ENCODE measurements around the gene SMCHD1.
"Not testable (repeated sequence)": the region's sequence is repeated elsewhere in the genome, so short reads cannot be mapped to it uniquely, and the experiment has no call there.

SMCHD1 gene

DNA sequence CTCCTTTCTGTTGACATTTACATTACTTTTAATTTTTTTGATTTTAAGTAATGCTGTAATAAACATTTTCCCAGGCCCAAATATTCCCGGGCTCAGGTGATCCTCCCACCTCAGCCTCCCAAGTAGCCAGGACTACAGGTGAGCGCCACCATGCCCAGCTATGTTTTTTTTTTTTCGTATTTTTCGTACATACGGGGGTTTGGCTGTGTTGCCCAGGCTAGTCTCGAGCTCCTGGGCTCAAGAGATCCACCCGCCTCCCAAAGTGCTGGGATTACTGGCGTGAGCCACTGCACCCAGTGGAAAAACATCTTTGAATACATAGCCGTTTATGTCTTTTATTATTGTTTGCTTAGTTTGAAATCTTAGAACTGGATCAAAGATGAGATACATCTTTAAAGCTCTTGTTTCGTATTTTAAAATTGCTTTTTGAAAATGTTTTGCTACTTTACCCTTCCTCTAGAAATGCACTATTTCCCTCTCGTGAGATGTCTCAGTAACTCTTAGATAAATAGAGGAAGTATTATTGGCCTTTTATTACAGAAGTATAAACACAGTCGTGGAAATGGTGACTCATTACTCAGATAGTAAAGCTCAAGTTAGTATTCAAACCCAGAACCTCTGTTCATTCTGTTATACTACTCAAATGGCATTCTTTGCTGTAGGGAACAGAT, 2.4 kb downstream of the SMCHD1 start:
- no peak for DNase-seq

DNA sequence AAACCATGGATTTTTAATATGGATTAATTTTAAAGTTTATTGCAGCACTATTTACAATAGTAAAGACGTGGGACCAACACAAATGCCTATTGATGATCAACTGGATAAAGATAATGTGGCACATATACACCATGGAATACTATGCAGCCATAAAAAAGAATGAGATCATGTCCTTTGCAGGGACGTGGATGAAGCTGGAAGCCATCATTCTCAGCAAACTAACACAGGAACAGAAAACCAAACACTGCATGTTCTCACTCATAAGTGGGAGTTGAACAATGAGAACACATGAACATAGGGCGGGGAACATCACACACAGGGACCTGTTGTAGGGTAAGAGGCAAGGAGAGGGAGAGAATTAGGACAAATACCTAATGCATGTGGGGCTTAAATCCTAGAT, 5.3 kb downstream of the SMCHD1 start:
- DNase-seq, result not testable (repeated sequence)

DNA sequence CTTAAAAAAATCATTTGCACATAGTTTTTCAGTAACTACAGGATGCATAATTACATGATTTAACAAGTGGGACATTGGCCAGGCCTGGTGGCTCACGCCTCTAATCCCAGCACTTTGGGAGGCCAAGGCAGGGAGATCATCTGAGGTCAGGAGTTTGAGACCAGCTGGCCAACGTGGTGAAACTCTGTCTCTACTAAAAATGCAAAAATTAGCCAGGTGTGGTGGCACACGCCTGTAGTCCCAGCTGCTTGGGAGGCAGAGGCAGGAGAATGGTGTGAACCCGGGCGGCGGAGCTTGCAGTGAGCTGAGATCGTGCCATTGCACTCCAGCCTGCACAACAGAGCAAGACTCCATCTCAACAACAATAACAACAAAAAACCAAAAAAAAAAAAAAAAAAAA, 6.8 kb downstream of the SMCHD1 start:
- DNase-seq, result not testable (repeated sequence)

DNA sequence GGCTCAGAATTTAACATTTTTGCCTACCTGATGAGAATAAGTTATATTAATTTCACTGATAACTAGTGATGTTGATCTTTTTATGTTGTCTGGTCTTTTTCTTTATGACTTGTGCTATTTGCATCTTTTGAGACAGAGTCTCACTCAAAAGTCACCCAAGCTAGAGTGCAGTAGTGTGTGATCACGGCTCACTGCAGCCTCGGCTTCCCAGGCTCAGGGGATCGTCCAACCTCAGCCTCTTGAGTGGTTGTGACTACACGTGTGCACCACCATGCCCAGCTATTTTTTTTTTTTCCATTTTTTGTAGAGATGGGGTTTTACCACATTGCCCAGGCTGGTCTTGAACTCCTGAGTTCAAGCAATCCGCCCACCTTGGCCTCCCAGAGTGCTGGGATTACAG, 7.5 kb downstream of the SMCHD1 start:
- DNase-seq, result no peak

DNA sequence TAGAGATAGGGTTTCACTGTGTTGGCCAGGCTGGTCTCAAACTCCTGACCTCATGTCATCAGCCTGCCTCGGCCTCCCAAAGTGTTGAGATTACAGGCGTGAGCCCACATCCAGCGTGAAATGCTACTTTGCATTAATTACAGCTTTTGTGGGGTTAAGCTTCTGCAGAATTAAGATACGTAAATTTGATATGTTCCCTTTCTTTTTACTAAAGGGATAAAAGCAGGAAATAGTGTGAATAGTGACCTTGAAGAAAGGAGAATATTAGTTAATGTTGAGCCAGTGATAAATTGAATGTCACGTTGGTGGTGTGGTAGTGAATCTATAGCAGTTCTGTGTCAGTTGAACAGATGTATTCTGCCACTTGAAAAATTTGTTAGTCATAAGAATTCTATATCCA, 16.9 kb downstream of the SMCHD1 start:
- DNase-seq, result no peak

DNA sequence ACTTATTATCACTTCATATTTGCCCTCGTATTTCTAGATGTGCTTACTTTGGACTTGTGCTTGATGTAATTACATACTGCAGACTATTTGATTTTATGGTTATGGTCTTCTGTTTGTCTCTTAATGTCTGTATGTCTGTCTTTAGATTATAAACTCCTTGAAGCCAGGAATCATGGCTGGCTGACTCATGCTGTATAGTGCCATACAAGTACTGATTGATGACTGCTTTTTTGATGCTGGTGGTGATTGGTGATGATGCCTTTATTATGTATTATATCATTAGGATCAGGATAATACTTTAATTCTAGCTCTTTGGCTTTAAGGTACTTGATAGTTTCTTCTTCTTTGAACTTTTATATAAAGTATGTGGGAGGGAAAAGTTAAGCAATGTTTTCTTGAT, 17.3 kb downstream of the SMCHD1 start:
- DNase-seq, result no peak

DNA sequence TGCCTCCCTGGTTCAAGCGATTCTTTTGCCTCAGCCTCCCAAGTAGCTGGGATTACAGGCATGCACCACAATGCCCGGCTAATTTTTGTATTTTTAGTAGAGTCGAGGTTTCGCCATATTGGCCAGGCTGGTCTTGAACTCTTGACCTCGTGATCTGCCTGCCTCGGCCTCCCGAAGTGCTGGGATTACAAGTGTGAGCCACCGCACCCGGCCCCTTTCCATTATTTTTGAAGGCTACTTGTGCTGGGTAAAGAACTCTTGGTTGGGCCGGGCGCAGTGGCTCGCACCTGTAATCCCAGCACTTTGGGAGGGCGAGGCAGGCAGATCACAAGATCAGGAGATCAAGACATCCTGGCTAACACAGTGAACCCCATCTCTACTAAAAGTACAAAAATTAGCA, 23.4 kb downstream of the SMCHD1 start:
- not testable (repeated sequence) for DNase-seq

DNA sequence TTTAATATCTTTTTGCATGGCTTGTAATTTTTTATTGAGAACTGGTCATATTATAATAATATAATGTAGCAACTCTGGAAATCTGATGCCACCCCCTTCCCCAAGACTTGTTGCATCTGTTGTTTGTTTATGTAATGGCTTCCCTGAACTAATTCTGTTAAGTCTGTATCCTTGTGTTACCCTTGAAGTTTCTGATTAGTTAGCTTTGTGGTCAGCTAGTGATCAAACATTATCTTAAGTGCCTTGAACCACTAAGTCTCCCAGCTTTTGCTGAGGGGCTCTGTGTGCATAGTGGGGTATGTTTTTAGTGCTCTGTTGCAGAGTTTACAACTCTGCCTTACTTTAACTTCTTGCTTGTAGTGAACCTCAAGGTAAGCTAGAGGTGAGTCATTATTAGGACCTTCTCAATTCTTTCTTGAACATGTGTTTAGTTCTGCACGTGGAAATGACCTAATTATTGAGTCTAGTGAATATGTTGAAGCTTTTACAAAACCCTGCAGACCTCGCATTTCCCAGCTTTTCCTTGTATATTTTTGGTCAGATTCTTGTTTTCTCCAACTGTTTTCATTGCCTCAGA, 24.8 kb downstream of the SMCHD1 start:
- DNase-seq, result no peak

DNA sequence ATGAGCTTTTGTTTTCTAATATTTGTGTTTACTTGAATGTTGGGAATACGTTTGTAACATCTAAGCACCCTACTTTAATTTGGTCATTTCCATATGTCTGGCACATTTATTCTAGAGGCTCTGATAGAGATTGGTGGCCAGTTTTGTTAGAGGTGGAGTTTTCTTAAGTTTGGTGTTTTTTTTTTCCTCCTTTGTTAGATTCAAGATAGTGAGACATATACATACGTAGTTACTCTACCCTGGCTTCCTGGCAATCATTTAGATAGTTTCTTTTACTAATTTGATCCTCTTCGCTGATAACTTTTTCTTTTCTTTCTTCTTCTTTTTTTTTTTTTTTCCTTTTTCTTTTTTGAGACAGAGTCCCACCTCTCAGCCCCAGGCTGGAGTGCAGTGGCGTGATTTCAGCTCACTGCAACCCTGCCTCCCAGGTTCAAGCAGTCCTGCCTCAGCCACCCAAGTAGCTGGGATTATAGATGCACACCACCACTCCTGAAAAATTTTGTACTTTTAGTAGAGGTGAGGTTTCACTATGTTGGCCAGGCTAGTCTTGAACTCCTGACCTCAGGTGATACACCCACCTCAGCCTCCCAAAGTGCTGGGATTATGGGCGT, 26.6 kb downstream of the SMCHD1 start:
- no peak for DNase-seq

DNA sequence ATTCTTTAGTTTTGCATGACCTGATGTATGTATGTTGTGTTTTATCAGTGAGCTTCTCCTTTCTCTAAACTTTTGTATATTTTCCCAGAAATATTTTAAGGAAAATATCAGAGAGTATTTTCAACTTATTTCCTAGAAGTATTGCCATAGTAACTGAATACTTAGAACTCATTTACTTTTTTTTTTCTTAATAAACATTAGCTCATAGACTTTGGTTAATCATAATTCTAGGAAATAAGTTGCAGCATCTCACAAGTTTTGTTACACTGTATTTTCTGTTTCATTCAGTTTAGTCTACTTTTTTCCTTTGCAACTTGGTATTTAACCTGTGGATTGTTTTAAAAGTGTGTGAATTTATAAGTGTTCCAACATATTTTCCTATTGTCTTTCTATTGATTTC, 27.5 kb downstream of the SMCHD1 start:
- DNase-seq, result no peak

DNA sequence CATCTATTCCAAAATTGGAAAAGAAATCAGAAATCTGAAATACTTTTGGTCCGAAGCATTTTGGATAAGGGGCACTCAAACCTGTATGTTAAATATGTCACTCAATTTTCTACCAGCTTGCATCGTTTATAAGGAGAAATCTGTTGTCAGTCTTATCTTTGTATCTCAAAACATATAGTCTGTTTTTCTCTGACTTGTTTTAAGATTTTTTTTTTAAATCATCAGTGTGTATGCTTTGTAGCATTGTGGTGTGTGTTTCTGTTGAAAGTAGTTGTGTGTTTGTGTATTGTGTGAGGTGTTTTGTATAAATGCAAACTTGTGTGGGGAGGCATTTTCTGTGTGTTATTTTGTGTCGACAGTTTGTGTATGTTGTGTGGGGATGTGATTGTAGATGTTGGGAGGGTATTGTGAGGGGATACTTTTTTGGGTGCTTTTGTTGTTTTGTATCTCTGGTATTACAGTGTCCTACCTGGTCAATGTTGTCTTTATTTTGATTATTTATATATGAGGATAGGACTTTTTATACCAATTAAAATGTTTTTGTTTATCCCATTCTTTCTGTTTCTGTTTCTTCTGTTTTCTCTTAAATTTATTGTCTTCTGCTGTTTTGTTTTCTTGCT, 30.9 kb downstream of the SMCHD1 start:
- no peak for DNase-seq

DNA sequence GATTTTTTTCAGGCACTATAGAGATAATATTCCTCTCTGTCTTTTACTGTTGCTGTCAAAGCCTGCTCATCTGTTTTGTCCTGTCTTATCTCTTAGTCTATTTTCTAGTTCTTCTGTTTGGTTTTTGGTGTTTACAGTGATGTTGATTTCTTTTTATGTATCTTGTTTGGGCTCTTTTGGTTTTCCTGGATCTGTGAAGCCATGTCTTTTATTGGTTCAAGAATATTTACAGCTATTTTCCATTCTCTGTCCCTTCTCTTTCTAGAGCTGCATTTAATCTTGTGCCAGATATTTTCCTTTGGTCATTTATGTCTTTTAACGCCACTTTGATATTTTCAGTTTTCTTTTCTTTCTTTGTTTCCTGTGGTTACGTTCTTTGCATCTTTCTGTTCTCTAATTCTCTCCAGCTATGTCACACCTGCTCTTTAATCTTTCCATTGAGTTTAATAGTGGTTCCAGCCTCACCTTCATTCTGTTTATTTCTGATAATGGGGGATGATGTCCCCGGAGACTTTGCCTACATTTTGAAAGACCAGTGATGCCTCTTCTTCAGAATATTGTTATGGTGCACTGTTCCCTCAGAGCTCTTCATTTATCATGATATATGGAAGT, 32.0 kb downstream of the SMCHD1 start:
- no peak for DNase-seq

DNA sequence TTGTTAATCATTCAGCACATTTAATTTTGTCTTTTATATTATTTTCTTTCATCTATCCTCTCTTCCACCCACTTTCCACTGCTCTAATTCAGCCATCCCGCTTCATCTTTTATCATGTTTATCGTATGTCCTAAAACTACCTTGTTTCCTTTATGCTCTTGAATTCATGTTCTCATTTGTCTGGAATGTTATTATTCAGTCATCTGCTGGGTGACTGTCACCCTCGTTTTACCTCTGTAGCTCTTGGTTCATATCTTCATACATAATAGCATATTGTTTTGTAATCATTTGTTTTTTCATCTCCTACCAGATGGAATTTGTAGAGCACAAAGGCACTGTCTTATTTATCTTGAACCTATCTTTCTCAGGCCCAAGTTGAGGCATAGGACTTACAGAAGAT, 37.0 kb downstream of the SMCHD1 start:
- DNase-seq, result no peak

DNA sequence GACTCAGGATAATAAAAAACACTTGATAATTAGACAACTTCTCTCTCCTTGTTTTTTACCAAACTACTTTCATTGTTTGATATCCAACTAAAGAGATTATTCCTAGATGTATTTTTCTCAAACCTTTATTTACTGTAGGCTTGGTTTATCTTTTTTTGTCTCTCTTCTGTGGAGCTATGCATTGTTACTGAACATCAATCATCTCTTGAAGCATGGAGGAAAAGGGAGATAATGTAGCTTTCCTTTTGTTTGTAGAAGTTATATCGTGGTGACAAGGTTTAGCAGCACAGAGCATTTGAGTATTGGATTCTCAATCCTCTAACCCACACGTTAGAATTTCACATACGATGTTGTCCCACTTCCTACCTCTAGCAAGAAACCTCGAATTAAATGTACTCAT, 41.7 kb downstream of the SMCHD1 start:
- no peak for DNase-seq

DNA sequence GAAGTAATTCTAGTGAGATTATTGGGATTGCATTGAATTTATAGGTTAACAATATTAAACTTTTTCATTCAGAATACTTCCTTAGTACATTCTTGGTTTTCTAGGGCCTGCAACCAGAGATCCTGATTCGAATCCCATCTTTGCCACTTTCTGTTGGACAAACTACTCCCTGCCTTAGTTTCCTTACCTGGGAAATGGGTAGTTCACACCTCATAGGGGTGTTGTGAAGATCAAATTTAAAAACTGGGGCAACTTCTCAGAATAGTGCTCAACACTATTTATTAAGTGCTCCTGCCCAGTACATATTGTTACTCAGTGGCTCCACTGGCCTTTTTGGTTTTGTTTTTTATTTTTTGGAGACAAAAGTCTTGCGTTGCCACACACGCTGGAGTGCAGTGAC, 43.5 kb downstream of the SMCHD1 start:
- DNase-seq, result no peak

DNA sequence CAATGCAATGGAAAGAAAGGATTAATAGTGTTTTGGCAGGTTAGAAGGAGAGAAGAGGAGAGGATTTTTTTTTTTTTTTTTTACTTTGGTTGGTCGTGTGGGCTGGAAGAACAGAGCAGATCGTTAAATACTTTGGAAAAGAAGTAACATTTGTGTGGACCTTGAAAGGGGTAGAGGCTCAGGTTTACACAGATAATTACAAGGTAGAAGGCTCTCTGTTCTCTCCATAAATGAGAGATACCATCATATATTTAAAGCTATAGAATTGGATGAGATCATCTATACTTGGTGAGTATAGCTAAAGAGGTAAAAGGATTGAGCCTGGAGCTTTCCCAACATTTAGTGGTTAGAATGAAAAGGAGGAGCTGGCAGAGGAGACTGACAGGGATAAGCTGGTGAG, 49.0 kb downstream of the SMCHD1 start:
- DNase-seq, result no peak

DNA sequence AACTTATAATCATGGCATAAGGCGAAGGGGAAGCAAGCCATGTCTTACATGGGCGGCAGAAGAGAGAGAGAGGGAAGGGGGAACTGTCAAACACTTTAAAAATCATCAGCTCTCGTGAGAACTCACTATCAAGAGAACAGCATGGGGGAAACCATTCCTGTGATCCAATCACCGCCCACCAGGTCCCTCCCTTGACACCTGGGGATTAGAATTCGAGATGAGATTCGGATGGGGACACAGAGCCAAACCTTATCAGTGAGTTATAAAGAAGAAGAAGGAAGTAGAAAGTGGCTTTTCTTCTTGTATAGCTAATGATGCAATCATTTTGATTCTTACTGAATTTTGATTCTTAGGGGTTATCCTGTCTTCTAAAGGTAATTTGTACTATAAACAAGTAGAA, 51.4 kb downstream of the SMCHD1 start:
- DNase-seq, result no peak

DNA sequence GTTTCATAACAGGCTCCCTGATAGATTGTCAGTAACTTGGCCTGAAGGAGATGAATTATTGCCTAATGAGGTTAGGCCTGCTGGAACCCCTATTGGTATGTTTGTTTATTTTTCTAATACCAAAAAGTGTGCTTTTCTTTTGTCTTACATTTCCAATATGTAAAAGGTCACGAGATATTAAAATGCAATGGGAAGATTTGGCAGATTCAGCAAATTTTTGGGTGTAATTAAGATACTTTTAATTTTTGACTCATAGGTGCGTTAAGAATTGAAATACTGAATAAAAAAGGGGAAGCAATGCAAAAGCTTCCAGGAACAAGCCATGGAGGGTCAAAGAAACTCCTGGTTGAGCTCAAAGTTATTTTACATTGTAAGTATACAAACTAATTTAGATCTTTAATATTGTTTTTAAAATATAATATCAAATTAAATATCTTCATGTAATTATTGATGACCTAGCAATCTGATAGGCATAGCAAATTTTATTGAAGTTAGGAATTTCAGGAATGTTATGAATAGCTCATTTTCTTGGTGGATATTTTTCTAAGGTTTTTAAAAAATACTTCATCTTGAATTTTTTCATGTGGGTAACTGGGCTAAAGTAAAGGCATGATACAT, 52.1 kb downstream of the SMCHD1 start:
- DNase-seq, result no peak

DNA sequence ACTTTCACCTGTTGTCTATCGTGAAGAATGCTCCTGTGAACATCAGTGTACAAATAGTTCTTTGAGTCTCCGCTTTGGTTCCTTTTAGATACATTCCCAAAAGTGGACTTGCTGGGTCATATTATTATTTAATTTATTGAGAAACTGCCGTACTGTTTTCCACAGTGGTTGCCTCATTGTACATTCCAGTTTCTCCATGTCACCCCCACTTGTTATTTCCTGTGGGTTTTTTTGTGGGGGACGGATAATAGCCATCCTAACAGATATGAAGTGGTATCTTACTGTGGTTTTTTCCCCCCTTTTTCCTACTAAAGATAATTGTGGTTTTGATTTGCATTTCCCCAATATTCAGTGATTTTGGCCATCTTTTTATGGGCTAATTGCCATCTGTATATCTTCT, 53.8 kb downstream of the SMCHD1 start:
- DNase-seq, result no peak

DNA sequence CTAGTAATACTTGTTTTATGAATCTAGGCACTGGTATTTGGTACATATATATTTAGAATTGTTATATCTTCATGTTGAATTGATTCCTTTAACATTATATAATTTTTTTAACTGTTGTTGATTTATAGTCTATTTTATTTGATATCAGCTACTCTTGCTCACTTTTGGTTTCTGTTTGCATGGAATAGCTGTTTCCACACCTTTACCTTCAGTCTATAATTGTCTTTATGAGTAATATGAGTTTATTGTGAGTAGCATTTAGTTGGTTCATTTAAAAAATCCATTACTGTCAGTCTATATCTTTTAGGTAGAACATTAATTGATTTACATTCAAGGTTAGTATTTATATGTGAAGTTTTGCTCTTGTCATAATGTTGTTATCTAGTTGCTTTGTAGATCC, 58.6 kb downstream of the SMCHD1 start:
- DNase-seq, result no peak

DNA sequence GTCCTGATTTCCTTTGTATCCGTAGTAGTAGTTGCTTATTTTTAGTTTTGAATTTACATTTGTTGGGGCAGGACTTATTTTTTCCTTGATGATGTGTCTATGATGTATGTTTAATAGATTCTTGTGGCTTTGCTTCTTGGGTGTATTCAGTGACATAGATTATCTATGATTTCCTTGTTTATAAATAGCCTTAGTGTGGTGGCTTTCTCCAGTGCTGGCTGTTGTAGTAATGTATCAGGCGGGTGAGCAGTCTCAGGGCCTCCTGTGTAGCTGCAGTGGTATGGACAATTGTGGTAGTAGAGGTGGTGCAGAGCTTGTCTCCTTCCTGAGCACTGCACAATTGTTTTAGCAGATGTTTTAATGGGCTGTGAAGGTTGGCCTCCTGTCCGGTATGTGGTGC, 60.5 kb downstream of the SMCHD1 start:
- DNase-seq, result no peak

DNA sequence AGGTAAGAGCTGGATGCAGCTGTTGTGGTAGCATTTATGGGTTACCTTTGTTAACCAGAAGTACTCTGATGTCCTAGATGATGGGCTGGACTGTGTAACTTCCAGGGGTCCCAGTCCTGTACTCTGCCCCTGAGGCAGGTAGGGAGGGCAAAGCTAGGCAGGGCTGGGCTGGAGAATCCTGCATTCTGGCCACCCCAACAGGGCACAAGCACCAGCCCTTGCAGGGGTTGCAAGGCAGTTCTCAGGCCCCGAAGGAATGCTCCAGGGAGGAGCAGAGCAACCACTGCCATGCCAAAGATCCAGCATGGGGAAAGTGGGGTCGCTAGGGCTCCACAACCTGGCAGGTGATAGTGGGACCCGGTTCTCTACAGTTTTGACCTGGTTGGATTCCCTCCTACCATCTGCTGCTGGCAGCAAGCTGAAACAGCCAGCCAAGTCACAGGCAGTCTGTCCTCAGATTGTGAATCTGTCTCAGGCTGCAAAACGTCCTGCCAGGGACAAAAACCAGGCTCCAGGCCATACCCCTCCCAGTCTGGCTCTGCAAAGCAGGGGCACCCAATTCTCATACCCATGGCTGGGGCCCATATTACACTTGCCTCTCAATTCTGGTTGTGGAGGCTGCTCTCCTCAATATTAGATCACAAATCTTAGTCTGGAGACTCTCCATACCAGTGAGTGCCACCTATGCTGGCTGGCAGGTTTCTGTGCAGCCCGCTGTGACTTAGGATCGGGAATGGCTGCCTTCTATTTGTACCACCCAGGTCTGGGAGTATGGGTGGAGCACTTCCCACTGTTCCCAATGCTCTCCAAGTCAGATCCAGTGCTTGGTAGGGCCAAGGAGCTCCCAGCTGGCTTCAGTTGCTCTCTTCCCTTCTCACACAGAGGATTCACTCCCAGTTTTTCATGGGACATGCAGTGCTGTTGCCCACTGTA, 61.1 kb downstream of the SMCHD1 start:
- no peak for DNase-seq
